Fibroblast of skin of scalp (primary cell): ENCODE measurements around the gene GGT5.
"Not testable (repeated sequence)": the region's sequence is repeated elsewhere in the genome, so short reads cannot be mapped to it uniquely, and the experiment has no call there.

Source experiments
- DNase-seq: peaks from one replicate; pipeline ENCODE4 v3.0.0-alpha.2; 2013

The GGT5 gene

GRCh38 chr22:24231706-24232105 lies 13.2 kb downstream of the GGT5 start:
- no peak for DNase-seq

GRCh38 chr22:24230911-24231656 lies 13.8 kb downstream of the GGT5 start:
- DNase-seq: no peak

- no peak for DNase-seq
Observed at GRCh38 chr22:24225951-24226350, 18.9 kb downstream of the GGT5 start.

GRCh38 chr22:24225044-24225601 lies 19.8 kb downstream of the GGT5 start:
- no peak for DNase-seq

- DNase-seq: no peak
Observed at GRCh38 chr22:24224468-24224867, 20.4 kb downstream of the GGT5 start.

- DNase-seq: no peak
Observed at GRCh38 chr22:24219750-24220149, 25.1 kb downstream of the GGT5 start.

- DNase-seq: no peak
Observed at GRCh38 chr22:24217384-24217783, 27.5 kb downstream of the GGT5 start.

- DNase-seq: no peak
Observed at GRCh38 chr22:24216541-24217209, 28.2 kb downstream of the GGT5 start.

GRCh38 chr22:24214467-24215285 lies 30.2 kb downstream of the GGT5 start:
- DNase-seq: no peak

- DNase-seq: not testable (repeated sequence)
Observed at GRCh38 chr22:24213111-24213510, 31.8 kb downstream of the GGT5 start.

- DNase-seq: not testable (repeated sequence)
Observed at GRCh38 chr22:24211716-24212115, 33.2 kb downstream of the GGT5 start.

- DNase-seq: not testable (repeated sequence)
Observed at GRCh38 chr22:24210409-24210808, 34.5 kb downstream of the GGT5 start.

- no peak for DNase-seq
Observed at GRCh38 chr22:24209687-24210086, 35.2 kb downstream of the GGT5 start.

GRCh38 chr22:24209016-24209415 lies 35.9 kb downstream of the GGT5 start:
- DNase-seq: no peak

- peak; percentile 96 for DNase-seq
Observed at GRCh38 chr22:24208012-24208749, 36.7 kb downstream of the GGT5 start.

- DNase-seq: no peak
Observed at GRCh38 chr22:24207264-24208011, 37.4 kb downstream of the GGT5 start.

- DNase-seq: peak; percentile 59
Observed at GRCh38 chr22:24206460-24207263, 38.2 kb downstream of the GGT5 start.

GRCh38 chr22:24205438-24206195 lies 39.3 kb downstream of the GGT5 start:
- no peak for DNase-seq

- not testable (repeated sequence) for DNase-seq
Observed at GRCh38 chr22:24203856-24204255, 41.0 kb downstream of the GGT5 start.
